ENCODE measurements around the gene PFN4. TPM values are rescaled to one million over a fixed set of nuclear protein-coding genes. Genes with fewer than 3 reads are reported as not detected.

The PFN4 gene
- total RNA-seq, 1 experiment from 2014 or later: 1.1 TPM

GRCh38 chr2:24077879-24078278, 45.3 kb downstream of the PFN4 start:
- DNase-seq (ENCODE audit: low spot score): no peak

GRCh38 chr2:24077535-24077877, 45.6 kb downstream of the PFN4 start:
- DNase-seq (ENCODE audit: low spot score): no peak

- DNase-seq (ENCODE audit: low spot score): no peak
Measured at GRCh38 chr2:24076849-24077534, 46.1 kb downstream of the PFN4 start.

- DNase-seq (ENCODE audit: low spot score): peak; percentile 96
Measured at GRCh38 chr2:24075915-24076848, 47.0 kb downstream of the PFN4 start, which contains the start of gene SF3B6. SF3B6 (minus strand) TSS chr2:24076326; CDS start chr2:24076229, 97 bp downstream.

- no peak for DNase-seq (ENCODE audit: low spot score)
Measured at GRCh38 chr2:24075259-24075658, 47.9 kb downstream of the PFN4 start.

- DNase-seq (ENCODE audit: low spot score): no peak
Measured at GRCh38 chr2:24073816-24074215, 49.3 kb downstream of the PFN4 start.

- DNase-seq (ENCODE audit: low spot score): no peak
Measured at GRCh38 chr2:24072259-24072658, 50.9 kb downstream of the PFN4 start.

- DNase-seq (ENCODE audit: low spot score): no peak
Measured at GRCh38 chr2:24065341-24065740, 57.8 kb downstream of the PFN4 start.

Other genes with a start within 250 kb of the PFN4 start
- 2.3 and 2.6 TPM in 2 replicates for gene ATAD2B, start 196.2 kb downstream of the PFN4 start, total RNA-seq (2014; rRNA removed; shearing (Covaris generic))
- 5.7 and 10.0 TPM in 2 replicates for gene UBXN2A, start 182.9 kb downstream of the PFN4 start, total RNA-seq (2014; rRNA removed; shearing (Covaris generic))
- 0.72 TPM in 1 of 2 replicates, not detected in the other for gene MFSD2B, start 113.2 kb downstream of the PFN4 start, total RNA-seq (2014; rRNA removed; shearing (Covaris generic))
- gene WDCP, start 75.9 kb downstream of the PFN4 start, total RNA-seq (2014; rRNA removed; shearing (Covaris generic)): 7.1 and 7.6 TPM in 2 replicates
- gene FKBP1B, start 73.6 kb downstream of the PFN4 start, total RNA-seq (2014; rRNA removed; shearing (Covaris generic)): 0.58 TPM in 1 of 2 replicates, not detected in the other
- 178 and 188 TPM in 2 replicates for gene SF3B6, start 47.0 kb downstream of the PFN4 start, total RNA-seq (2014; rRNA removed; shearing (Covaris generic))
- gene TP53I3, start 38.5 kb downstream of the PFN4 start, total RNA-seq (2014; rRNA removed; shearing (Covaris generic)): 4.9 and 5.1 TPM in 2 replicates
- 0.27 and 1.8 TPM in 2 replicates for gene FAM228B, start 135 bp upstream of the PFN4 start, total RNA-seq (2014; rRNA removed; shearing (Covaris generic))
- gene FAM228A, start 51.7 kb upstream of the PFN4 start, total RNA-seq (2014; rRNA removed; shearing (Covaris generic)): not detected in 2 replicates
- gene ITSN2, start 237.2 kb upstream of the PFN4 start, total RNA-seq (2014; rRNA removed; shearing (Covaris generic)): 5.5 and 8.9 TPM in 2 replicates

Measured in H4 (cell line).